ENCODE data around the gene PPIL3.

DNA sequence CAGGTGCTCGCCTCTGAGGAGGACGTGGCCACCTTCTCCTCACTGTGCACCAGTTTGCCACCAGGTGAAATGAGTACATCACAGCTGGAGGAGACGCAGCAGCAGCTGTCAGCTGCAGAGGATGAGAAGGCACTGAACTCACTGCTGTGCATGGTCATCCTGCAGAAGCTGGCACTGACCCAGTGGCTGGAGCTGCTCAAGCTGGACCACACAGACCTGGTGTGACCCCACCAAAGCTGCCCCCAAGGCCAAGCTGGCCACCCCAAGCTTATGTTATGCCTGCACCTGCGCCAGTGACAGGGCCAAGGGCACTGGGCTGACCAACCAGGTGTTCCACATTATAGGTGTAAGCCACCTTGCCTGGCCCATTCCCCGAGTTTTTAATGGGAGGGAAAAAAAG, 43.7 kb downstream of the PPIL3 start:
- TF ChIP-seq, protein P1, sequence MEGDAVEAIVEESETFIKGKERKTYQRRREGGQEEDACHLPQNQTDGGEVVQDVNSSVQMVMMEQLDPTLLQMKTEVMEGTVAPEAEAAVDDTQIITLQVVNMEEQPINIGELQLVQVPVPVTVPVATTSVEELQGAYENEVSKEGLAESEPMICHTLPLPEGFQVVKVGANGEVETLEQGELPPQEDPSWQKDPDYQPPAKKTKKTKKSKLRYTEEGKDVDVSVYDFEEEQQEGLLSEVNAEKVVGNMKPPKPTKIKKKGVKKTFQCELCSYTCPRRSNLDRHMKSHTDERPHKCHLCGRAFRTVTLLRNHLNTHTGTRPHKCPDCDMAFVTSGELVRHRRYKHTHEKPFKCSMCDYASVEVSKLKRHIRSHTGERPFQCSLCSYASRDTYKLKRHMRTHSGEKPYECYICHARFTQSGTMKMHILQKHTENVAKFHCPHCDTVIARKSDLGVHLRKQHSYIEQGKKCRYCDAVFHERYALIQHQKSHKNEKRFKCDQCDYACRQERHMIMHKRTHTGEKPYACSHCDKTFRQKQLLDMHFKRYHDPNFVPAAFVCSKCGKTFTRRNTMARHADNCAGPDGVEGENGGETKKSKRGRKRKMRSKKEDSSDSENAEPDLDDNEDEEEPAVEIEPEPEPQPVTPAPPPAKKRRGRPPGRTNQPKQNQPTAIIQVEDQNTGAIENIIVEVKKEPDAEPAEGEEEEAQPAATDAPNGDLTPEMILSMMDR (IDR thresholded peaks at IDR 0.05) = no peak
- TF ChIP-seq POLR2A (IDR thresholded peaks at IDR 0.05) = no peak

Measured in breast epithelium (tissue), 3 donors.